NCI-H2196 treated with DMSO at 0.1 percent for 48 hours (cell line): Measurements from ENCODE around the gene VAC14.
"Not testable (repeated sequence)": the region's sequence is repeated elsewhere in the genome, so short reads cannot be mapped to it uniquely, and the experiment has no call there.

Experiments used
- DNase-seq: peaks from one replicate; lab custom pipeline; 2025; ENCODE audit not compliant: unreplicated experiment; lab: John Stamatoyannopoulos, UW

Gene VAC14

GRCh38 chr16:70682239-70683145, 118.5 kb downstream of the VAC14 start:
- DNase-seq: no peak

DNA sequence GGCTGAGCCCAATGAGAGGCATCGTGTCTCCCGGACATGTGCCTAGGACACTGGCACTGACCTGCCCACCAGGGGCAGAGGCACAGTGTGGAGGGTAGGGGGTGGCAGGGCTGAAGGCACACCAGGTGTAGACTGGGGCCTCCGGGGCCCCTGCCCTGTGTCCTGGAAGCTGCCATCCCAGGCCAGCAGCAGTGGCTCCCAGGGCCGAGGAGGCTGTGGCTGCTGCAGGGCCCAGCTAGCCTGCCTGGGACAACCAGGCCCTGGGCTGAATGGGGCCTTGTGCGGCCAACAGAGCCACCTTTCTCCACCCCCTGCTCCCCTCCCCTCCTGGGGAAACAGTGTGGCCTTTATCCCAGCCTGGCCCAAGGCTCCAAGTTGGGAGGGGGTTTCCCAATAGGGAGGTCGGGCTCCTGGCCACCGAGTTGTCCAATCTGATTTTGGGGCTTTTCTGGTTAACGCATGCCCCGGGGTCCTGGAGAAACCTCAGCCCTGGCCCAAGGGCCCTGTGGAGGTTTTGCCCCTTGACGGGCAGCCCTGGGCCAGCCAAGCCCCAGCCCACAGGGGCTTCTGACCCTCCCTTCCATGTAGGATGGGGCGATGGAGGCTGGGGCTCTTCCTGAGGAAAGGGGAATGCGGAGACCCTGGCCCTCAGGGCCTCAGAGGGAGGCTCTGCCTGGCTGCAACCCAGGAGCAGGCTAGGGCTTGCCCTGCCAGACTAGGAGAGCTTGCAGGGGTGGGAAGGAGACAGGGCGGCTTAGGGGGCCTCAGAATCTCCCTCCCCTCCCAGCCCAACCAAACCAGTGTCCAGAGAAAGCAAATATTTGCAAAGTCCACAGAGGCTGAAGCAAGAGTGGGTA, 119.3 kb downstream of the VAC14 start:
- DNase-seq: no peak

DNA sequence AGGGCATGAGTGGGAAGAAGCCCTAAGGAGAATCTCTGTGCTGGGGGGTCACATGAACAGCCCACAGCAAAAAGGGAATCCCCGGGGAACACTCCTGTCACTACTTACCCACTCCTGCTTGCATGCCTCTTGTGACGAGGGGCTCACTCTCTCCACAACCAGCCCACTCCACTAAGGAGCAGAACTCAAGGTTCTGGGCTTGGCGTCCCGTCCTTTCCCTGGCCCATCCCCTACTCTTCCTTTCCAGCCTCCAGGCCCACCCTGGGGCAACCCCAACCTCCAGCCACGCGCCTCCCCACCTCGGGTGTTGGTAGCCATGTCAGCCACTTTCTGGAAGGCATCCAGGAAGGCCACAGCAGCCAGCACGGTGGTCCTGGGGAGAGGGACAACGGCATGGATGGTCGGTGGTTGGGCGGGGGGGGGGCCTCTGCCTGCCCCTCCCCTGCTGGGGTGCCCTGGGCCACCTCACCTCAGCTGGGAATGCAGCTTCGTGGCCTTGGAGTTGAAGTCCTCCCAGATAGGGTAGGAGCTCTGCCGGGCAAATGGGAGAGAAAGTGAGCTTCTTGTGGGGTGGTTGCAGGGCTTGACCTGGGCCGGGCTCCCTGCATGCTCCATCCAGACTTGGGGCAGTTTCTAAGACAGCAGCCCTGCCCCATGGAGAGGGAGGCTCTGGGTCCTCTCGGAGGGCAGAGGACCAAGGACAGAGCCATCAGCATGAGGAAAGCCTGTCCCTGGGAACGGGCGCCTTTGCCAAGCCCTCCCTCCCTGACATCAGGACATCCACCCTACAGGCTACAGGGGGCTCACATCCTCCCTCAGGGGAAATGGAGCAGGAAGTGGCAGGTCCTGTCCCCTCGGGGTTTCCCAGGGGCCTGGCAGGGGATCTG, 120.2 kb downstream of the VAC14 start:
- DNase-seq: no peak

GRCh38 chr16:70679671-70680494, 121.1 kb downstream of the VAC14 start:
- no peak for DNase-seq

- DNase-seq: no peak
These were observed 121.9 kb downstream of the VAC14 start for GRCh38 chr16:70678898-70679670.

DNA sequence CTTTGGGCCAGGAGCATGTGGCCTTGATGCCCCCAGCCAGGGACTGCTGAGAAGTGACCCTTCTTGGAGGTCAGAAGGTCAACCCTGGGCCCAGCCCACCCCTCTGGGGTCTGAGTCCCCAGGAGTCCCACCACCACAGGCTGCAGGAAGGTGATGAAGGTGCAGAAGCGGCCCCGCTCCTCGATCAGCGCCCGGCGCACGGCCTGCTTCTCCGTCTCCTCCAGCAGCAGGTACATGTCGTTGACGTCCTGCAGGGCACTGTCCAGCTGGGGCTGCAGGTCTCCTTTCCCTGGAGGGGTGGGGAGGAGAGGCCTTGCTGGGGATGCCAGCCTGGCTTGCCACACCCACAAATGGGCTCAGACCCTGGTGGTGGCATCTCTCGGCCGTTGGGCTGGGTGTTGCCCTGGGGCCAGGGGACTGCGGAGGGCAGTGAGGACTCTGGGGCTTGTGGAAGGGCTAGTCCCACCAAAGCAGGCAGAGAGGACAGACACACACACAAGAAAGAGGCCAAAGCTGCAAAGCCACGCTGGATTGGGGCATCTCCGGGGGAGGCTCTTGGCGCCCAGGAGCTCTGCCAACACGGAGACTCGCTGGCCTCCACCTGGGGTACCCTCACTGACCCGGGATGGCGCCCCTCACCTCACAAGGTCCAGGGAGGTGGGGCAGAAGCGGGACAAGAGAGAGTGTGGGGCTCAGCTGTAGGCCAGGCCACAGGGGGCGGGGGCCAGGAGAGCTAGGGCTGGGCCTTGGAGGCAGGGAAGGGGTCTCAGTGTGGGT, 122.6 kb downstream of the VAC14 start:
- no peak for DNase-seq

DNA sequence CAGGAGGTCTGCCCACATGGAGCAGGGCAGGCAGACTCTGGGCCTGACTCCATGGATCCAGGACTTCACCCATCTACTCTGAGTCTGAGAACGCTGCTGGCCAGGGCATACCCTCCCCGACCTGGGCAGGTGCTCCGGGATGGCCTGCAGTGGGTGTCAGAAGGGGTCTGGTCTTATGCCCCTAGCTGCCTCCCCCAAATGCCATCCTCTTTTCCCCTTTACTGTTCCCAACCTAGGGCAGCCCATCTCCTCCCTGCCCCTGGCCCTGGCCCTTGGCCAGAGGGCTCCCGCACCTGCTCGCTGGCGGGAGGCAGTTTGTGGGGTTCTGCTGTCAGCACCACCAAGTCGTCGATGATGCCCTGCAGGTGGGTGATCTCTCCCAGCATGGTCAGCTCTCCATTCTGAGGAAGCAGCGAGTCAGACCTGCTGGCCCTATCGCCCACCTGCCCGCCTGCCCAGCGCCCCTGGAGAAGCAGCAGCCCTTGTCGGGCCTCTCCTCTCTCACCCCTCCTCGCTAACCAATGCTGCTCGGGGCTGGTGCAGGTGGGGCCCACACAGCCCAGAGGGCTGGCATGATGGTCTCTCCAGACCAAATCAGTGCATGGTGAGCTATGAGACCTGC, 123.3 kb downstream of the VAC14 start:
- no peak for DNase-seq

GRCh38 chr16:70676675-70677498, 124.1 kb downstream of the VAC14 start:
- DNase-seq: no peak

- DNase-seq: no peak
These were observed 125.0 kb downstream of the VAC14 start for GRCh38 chr16:70675851-70676513.

- no peak for DNase-seq
These were observed 126.5 kb downstream of the VAC14 start for GRCh38 chr16:70674221-70675014.

DNA sequence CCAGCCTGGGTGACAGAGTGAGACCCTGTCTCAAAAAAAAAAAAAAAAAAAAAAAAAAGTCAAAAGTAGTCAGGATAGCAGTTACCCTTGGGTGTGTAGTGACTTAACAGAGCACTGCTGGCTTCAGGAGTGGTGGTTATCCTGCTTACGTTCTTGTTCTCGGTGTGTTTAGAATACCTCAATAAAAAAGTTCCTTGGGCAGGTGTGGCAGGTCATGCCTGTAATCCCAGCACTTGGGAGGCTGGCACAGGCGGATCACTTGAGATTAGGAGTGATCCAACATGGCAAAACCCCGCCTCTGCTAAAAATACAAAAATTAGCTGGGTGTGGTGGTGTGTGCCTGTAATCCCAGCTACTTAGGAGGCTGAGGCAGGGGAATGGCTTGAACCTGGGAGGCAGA, 130.0 kb downstream of the VAC14 start:
- not testable (repeated sequence) for DNase-seq

DNA sequence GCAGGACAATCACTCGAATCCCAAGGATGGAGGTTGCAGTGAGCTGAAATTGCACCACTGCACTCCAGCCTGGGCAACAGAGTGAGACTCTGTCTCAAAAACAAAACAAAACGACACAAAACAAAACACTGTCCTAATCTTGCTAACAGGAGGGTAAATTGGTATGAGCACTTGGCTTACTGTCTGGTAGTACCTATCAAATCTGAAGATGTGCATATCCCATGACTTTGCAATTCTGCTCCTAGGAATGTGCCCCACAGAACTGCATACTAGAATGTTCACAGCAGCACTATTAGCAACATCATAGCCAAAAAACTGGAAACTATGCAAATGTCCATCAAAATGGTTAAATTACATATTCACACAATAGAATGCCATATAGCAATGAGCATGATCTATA, 130.8 kb downstream of the VAC14 start:
- DNase-seq: no peak

DNA sequence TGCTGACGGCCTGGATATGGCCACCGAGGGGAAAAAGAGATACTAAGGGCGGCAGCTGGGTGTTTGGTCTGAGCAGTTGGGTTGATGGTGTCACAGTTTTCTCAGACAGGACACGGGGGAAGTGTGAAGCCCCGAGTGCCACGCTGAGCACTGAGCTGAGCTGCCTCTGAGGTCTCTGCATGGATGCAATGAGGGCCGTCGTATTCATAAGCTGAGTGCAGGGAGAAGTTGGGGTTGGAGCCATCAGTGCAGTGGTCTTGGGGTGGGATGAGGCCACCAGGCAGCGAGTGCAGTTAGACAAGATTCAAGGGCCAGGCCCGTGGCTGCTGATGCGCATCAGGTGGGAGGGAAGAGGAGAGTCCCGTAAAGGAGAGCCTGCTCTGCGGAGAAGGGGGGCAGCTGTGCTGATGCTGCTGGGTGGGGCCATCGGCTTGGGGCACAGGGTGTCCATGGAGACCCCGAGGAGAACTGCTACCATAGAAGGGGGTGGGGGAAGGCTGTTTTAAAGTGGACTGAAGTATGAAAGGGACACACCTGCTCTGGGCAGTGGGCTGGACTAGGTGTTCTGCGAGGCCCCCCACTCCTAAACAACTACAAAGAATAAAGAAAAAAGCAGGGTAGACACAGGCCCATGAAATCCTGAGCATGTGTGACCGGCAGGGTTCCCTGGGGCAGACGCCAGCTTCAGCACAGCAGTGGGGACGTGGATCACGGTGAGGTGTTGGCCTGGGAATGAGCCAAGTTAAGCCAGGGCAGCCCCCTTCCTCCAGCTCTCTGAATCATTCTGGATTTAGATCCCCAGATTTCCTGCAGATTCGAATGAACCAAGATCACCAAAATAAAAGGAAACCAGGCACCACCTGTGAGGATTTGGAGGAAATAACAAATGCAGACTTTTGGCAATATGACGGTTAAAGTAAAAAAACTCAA, 134.9 kb downstream of the VAC14 start:
- no peak for DNase-seq

- DNase-seq: no peak
These were observed 135.8 kb downstream of the VAC14 start for GRCh38 chr16:70665113-70665694.
